Heart left ventricle (tissue), 16 donors: Measurements from ENCODE around the gene CD200R1. TPM values are rescaled to one million over a fixed set of nuclear protein-coding genes. Genes with fewer than 3 reads are reported as not detected.
A peak's percentile ranks its signal among the peaks of the same experiment; 100 is the strongest.

Source experiments
- ATAC-seq, 4 donors: fragments of 200-7000 bp; cut with Tn5 transposase; one replicate each; pipeline ENCODE4 v1.9.1; 2020 to 2022; ENCODE audit warnings: moderate library complexity in 4 of 4, mild to moderate bottlenecking in 3 of 4, moderate number of reproducible peaks in 1 of 4
- DNase-seq, 5 donors: peaks; one replicate each; pipeline ENCODE4 v3.0.0-alpha.2; 2020
- H3K27ac ChIP-seq, 12 donors: fragments of 200-600 bp; sonication (generic) in 4 of 12; one replicate each; pipeline versions ENCODE4 v1.5.0 to v1.8.0; 2016 to 2022; ENCODE audit warnings: mild to moderate bottlenecking in 2 of 12
- H3K27me3 ChIP-seq, 9 donors: fragments of 200-600 bp; sonication (generic) in 2 of 9; one replicate each; pipeline versions ENCODE4 v1.5.1 to v1.8.0; 2016 to 2022; ENCODE audit warnings: mild to moderate bottlenecking in 3 of 9
- H3K36me3 ChIP-seq, 9 donors: fragments of 200-600 bp; sonication (generic) in 2 of 9; one replicate each; pipeline versions ENCODE4 v1.5.0 to v1.8.0; 2018 to 2022; ENCODE audit warnings: mild to moderate bottlenecking in 2 of 9
- H3K4me1 ChIP-seq, 12 donors: fragments of 200-600 bp; sonication (generic) in 4 of 12; one replicate each; pipeline versions ENCODE4 v1.5.0 to v1.8.0; 2016 to 2022; ENCODE audit warnings: mild to moderate bottlenecking in 3 of 12
- H3K4me3 ChIP-seq, 12 donors: fragments of 200-600 bp; sonication (generic) in 4 of 12; one replicate each; pipeline versions ENCODE4 v1.5.0 to v1.8.0; 2017 to 2022; ENCODE audit warnings: mild to moderate bottlenecking in 9 of 12, moderate library complexity in 4 of 12
- H3K9me3 ChIP-seq, 12 donors: fragments of 200-600 bp; sonication (generic) in 4 of 12; one replicate each; pipeline versions ENCODE4 v1.5.0 to v1.8.0; 2016 to 2022; ENCODE audit warnings: mild to moderate bottlenecking in 1 of 12
- POLR2A ChIP-seq, 2 donors: fragments of 450-650 bp; IDR thresholded peaks; one replicate each; pipeline ENCODE4 v1.6.1; 2017; ENCODE audit warnings: antibody characterized with exemption in 2 of 2, mild to moderate bottlenecking in 2 of 2, moderate library complexity in 2 of 2
- WGBS, 4 donors: extraction: QIAGEN DNeasy Blood & Tissue Kit in 2 of 4; methylation state at CpG; one replicate each; pipeline versions ENCODE4 v1.1.5 to v1.1.7; 2013 to 2018; 5-methylcytosine and 5-hydroxymethylcytosine counted together
- intact Hi-C, 10 donors: fragments of 100-400 bp; cut with DNase I; formaldehyde crosslinking; loops; one replicate each; pipeline versions ENCODE4 v1.11.1 to v1.14.2; 2022
- polyA plus RNA-seq, 2 donors: library from polyadenylated mRNA; stranded (reverse); fragments of 200-250 nt; gene quantifications; one replicate each; pipeline ENCODE4 v1.2.3, GENCODE V29; 2013
- total RNA-seq, 9 donors: library from RNA; depleted of rRNA in 2 of 9; stranded (reverse); fragments of >200 nt in 2 of 9; fragmentation: NEBNext Ultra II Directional in 3 of 9; extraction: Animal tissue kit (Norgen Biotek cat#: 25700) in 3 of 9; gene quantifications; one replicate each; pipeline versions ENCODE4 v1.1.0 to v1.2.4, GENCODE V29; 2016 to 2023
- TF ChIP-seq, protein P1 (sequence below), 12 donors: fragments of 200-600 bp; sonication (generic) in 4 of 12; IDR thresholded peaks; one replicate each; pipeline versions ENCODE4 v1.5.0 to v1.8.0; 2018 to 2022; ENCODE audit warnings: antibody characterized with exemption in 12 of 12, mild to moderate bottlenecking in 5 of 12
- donor health status: ischemic (EF 13 %, LVEDD 7.1; RV severe dilation, severe dysfunction).
- donor health status: healthy with polysubstance abuse.
- donor health status: DM: no; HTN: yes; CAD: no.
- donor health status: DM: no; HTN: no; CAD: no.
- donor health status: ischemic (EF 25% LVEDD 6.9; RV normal size, moderate dysfunction).
- donor health status: ischemic (EF 25% LVEDD 5.7; RV mildly dilated, moderate dysfunction).
- donor health status: healthy.
- donor health status: DM: yes; HTN: yes; CAD: no.
- donor health status: ischemic (EF 35%, LVEDD 5.7; RV mildly dilated, moderate dysfunction).
- donor health status: nonischemic (EF 11% LVEDD 7.7; RV severe dilation, severe dysfunction).
- donor health status: DM: yes; HTN: yes; CAD: no.
- donor health status: PGD.
- donor health status: ischemic (EF 29% LVEDD 5.4; RV normal size, mild dysfunction).
- donor health status: nonischemic (EF 23%, LVEDD 6.1; RV moderate dilation, normal function).

CD200R1 gene
- total and polyA plus RNA-seq, 11 donors, result 0.08 to 4.6 (median 0.69) TPM

DNA sequence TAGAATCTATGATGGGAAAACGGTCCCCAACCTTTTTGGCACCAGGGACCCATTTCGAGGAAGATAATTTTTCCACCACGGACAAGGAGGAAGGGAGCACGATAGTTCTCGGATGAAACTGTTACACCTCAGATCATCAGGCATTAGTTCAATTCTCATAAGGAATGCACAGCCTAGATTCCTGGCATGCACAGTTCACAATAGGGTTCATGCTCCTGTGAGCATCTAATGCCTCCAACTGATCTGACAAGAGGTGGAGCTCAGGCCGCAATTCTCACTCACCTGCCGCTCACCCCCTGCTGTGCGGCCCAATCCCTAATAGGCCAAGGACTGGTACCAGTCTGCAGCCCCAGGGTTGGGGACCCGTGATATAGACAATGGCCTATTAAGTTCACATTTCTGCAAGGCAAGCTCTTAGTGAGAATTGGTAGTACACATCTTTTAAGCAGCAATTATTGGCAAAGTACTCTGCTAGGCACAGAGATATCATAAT lies 26.5 kb downstream of the CD200R1 start:
- 76 to 80% (median 78%) methylated on average over 9 of the region's 9 CpGs for WGBS, 4 donors

DNA sequence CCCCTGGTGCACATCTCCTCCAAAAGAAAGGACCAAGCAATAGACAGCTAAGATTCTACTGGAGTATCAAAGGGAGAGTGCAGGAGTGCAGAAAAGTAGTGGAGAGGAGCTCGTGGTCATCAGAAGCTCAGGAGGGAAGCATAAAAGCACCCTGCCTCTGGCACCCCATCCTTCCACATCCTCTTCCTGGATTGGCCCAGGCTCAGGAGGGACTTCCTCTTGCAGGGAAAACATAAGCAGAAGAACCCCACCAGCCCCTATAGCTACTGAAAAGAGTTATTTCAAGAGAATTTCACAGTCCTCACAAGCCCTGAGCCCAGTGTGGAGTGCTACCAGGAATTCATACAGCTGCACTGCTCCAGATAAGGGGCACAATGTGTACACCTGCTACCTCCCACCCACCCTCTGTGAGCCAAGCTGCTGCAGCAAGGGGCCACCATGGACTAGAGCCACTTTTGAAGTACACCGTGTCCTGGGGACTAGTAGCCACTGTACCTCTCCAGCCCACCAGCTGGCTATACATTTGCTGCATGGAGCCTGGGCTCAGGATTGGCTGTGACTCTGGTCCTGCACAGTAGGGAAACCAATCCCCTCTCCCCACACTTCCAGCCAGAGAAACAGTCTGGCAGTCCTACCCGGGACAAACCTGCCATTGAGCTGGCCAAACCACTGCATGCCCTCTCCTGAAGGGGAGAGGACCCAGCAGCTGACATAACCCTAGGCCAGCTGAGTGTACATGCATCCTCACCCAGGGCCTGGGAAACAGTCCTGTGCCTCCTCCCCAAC lies 43.0 kb downstream of the CD200R1 start:
- peak in 3 of 5 donors; percentile 9 to 54 (median 24) for DNase-seq
- no peaks in the 10 kb centered on the region for H3K27me3 ChIP-seq
- H3K36me3 ChIP-seq, result no peaks in the 10 kb centered on the region
- intact Hi-C loops, result no loop called here
- TF ChIP-seq, protein P1, sequence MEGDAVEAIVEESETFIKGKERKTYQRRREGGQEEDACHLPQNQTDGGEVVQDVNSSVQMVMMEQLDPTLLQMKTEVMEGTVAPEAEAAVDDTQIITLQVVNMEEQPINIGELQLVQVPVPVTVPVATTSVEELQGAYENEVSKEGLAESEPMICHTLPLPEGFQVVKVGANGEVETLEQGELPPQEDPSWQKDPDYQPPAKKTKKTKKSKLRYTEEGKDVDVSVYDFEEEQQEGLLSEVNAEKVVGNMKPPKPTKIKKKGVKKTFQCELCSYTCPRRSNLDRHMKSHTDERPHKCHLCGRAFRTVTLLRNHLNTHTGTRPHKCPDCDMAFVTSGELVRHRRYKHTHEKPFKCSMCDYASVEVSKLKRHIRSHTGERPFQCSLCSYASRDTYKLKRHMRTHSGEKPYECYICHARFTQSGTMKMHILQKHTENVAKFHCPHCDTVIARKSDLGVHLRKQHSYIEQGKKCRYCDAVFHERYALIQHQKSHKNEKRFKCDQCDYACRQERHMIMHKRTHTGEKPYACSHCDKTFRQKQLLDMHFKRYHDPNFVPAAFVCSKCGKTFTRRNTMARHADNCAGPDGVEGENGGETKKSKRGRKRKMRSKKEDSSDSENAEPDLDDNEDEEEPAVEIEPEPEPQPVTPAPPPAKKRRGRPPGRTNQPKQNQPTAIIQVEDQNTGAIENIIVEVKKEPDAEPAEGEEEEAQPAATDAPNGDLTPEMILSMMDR (IDR thresholded peaks at IDR 0.05), result no peak
- no peak for TF ChIP-seq POLR2A (IDR thresholded peaks at IDR 0.05)
- WGBS, 4 donors, result 55 to 62% (median 60%) methylated on average over 1 to 3 of the region's 3 CpGs
- H3K27ac ChIP-seq, result no peak overlapping the region
- no peak overlapping the region for H3K4me3 ChIP-seq
- peaks cover 0 to 5% (median 0%) of the 10 kb centered on the region in 12 donors for H3K4me1 ChIP-seq
- ATAC-seq, result peak in 2 of 4 donors; percentile 33 to 37
- peaks cover 0 to 30% (median 1%) of the 10 kb centered on the region in 12 donors for H3K9me3 ChIP-seq

More for the DNA sequence above, 26.5 kb downstream of the CD200R1 start:
- intact Hi-C loops, result no loop called here
- Histone ChIP-seq H3K4me3 (no peak overlapping the region), H3K36me3 (no peaks in the 10 kb centered on the region), H3K27me3 (no peaks in the 10 kb centered on the region), H3K4me1 (no peaks in the 10 kb centered on the region), H3K27ac (no peak overlapping the region), H3K9me3 (peaks cover 0 to 20% (median 2%) of the 10 kb centered on the region in 12 donors)
- no peak for TF ChIP-seq POLR2A (IDR thresholded peaks at IDR 0.05)
- TF ChIP-seq, protein P1 (IDR thresholded peaks at IDR 0.05), result no peak
- DNase-seq (no peak), ATAC-seq (no peak)

DNA sequence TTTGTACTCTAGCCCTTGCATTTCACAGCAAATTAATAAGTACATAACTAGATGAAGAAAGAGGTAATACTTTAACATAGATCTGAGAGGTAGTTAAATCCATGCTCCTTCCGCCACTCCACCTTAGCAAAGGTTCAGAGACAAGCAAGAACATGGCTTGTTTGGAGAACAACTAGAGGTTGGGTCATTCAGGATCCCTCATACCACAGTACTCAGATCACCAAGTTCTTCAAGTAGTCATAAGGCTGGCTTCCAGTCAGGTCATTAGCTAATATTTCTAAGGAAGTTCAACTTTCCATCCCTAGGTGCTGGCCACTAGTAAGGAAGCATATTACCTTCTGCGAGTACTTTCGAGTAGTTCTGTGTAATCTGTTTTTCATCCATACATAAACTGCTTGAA lies 44.1 kb downstream of the CD200R1 start:
- DNase-seq, result no peak
- intact Hi-C loops, result no loop called here
- no peak for TF ChIP-seq POLR2A (IDR thresholded peaks at IDR 0.05)
- TF ChIP-seq, protein P1 (IDR thresholded peaks at IDR 0.05), result no peak
- Histone ChIP-seq H3K4me3 (no peak overlapping the region), H3K27ac (no peak overlapping the region), H3K9me3 (peaks cover 0 to 20% (median 0%) of the 10 kb centered on the region in 12 donors), H3K36me3 (no peaks in the 10 kb centered on the region), H3K4me1 (peaks cover 0 to 5% (median 0%) of the 10 kb centered on the region in 12 donors), H3K27me3 (no peaks in the 10 kb centered on the region)
- no peak for ATAC-seq
- WGBS, 4 donors, result 92 to 95% (median 94%) methylated on average over 3 of the region's 3 CpGs

DNA sequence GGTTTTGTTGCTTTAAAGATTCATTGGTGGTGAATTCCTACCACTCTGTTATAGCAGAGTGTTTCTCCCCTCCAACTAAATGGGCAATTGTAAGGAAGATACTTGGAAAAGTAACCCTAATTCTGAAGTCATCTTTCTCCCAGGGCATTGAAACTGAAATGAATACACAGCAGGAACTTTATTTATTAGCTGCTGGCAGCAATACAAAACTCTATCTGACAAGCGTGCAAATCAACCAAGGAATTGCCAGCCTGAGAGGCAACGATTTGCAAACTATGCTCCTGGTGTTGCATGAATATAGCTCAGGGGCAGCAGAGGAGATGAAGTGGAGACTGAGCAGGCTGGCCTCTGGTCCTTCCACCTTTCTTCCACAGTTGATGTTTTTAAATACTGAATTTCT lies 48.9 kb downstream of the CD200R1 start:
- intact Hi-C loops, result no loop called here
- 47 to 67% (median 57%) methylated on average over 2 of the region's 2 CpGs for WGBS, 4 donors
- DNase-seq (no peak), ATAC-seq (no peak)
- no peaks in the 10 kb centered on the region for H3K4me1 ChIP-seq
- no peaks in the 10 kb centered on the region for H3K27me3 ChIP-seq
- TF ChIP-seq, protein P1 (IDR thresholded peaks at IDR 0.05), result no peak
- no peak for TF ChIP-seq POLR2A (IDR thresholded peaks at IDR 0.05)
- H3K27ac ChIP-seq, result no peak overlapping the region
- H3K4me3 ChIP-seq, result no peak overlapping the region
- no peaks in the 10 kb centered on the region for H3K9me3 ChIP-seq
- no peaks in the 10 kb centered on the region for H3K36me3 ChIP-seq
